H1 (cell line): ENCODE data around the gene ARMC9.

Experiments
- CREB1 ChIP-seq: IDR thresholded peaks from 2 replicates; pipeline ENCODE4 v1.6.1; 2012; ENCODE audit warnings: inconsistent platforms
- CTBP2 ChIP-seq: IDR thresholded peaks from 2 replicates; pipeline ENCODE4 v1.7.0; 2011; ENCODE audit warnings: borderline replicate concordance, mild to moderate bottlenecking, moderate library complexity, mixed read lengths, low read length; ENCODE audit not compliant: insufficient read depth, insufficient read length
- EZH2 ChIP-seq: fragments of 200-600 bp; sonication (generic); IDR thresholded peaks from 2 replicates; pipeline ENCODE4 v1.7.1; 2012; ENCODE audit warnings: low read depth, mild to moderate bottlenecking, moderate library complexity, low read length, inconsistent platforms; ENCODE audit not compliant: severe bottlenecking
- POLR2A ChIP-seq, 2 experiments: IDR thresholded peaks; 1 replicate in 1 of 2; 2 replicates in 1 of 2; pipeline ENCODE4 v1.6.1; 2011; ENCODE audit warnings: low read depth in 2 of 2, low read length in 2 of 2, mild to moderate bottlenecking in 2 of 2; ENCODE audit errors: control extremely low read depth in 1 of 2
- POLR2AphosphoS5 ChIP-seq: IDR thresholded peaks from 2 replicates; pipeline ENCODE4 v1.6.1; 2011; ENCODE audit warnings: low read depth, low read length
- TF ChIP-seq, protein P1 (sequence below), 3 experiments: IDR thresholded peaks; 1 replicate in 2 of 3; 2 replicates in 1 of 3; pipeline versions ENCODE4 v1.5.1 to v1.6.1; 2011; ENCODE audit warnings: low read length in 3 of 3, mild to moderate bottlenecking in 3 of 3, inconsistent platforms in 2 of 3, low read depth in 1 of 3, moderate library complexity in 1 of 3; ENCODE audit not compliant: insufficient read depth in 1 of 3; ENCODE audit errors: control extremely low read depth in 1 of 3
- TF ChIP-seq, protein P2 (sequence below): IDR thresholded peaks from 2 replicates; pipeline ENCODE4 v1.6.1; 2011; ENCODE audit warnings: low read length, improper control_type of control experiment
- TF ChIP-seq, protein P3 (sequence below): IDR thresholded peaks from 2 replicates; pipeline ENCODE4 v1.6.1; 2012; ENCODE audit warnings: inconsistent platforms

DNA sequence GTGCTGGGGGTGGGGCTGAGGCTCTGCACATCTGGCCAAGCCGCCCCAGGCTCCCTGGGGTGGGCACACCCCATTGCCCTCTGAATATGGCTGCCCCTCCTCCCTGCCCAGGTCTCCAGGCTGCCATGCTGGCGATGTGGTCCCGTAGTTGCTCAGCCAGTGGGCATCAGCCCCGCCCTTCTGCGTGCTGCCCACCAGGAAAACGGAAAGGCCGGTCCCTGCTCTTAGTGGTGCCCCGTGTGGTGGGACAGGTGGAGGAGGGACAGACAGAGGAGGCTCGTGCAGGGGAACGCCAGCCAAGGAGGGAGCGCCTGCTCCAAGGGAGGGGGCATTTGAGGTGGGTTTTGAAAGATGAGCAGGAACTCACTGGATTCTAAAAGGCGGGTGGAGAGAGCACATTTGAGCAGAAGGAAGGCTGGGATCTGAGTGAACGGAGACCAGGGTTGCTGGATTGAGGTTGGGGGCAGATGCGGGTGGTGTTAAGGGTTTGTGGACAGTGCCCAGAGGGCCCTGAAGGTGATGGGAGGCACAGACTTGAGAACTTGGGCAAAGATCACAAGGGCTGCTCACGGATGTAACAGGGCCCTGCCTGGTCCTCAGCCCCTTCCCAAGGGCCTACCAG lies 190.4 kb downstream of the ARMC9 start:
- TF ChIP-seq, protein P1, sequence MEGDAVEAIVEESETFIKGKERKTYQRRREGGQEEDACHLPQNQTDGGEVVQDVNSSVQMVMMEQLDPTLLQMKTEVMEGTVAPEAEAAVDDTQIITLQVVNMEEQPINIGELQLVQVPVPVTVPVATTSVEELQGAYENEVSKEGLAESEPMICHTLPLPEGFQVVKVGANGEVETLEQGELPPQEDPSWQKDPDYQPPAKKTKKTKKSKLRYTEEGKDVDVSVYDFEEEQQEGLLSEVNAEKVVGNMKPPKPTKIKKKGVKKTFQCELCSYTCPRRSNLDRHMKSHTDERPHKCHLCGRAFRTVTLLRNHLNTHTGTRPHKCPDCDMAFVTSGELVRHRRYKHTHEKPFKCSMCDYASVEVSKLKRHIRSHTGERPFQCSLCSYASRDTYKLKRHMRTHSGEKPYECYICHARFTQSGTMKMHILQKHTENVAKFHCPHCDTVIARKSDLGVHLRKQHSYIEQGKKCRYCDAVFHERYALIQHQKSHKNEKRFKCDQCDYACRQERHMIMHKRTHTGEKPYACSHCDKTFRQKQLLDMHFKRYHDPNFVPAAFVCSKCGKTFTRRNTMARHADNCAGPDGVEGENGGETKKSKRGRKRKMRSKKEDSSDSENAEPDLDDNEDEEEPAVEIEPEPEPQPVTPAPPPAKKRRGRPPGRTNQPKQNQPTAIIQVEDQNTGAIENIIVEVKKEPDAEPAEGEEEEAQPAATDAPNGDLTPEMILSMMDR (IDR thresholded peaks at IDR 0.05; ENCODE audit: control extremely low read depth in 1 of 3, insufficient read depth in 1 of 3, low read depth in 1 of 3, low read length in 3 of 3) = no peak
- TF ChIP-seq EZH2 = no peak
- TF ChIP-seq CREB1 = no peak
- no peak for TF ChIP-seq POLR2AphosphoS5
- TF ChIP-seq POLR2A (IDR thresholded peaks at IDR 0.05; ENCODE audit: control extremely low read depth in 1 of 2, low read depth in 2 of 2, low read length in 2 of 2) = no peak
- no peak for TF ChIP-seq CTBP2
- TF ChIP-seq, protein P2, sequence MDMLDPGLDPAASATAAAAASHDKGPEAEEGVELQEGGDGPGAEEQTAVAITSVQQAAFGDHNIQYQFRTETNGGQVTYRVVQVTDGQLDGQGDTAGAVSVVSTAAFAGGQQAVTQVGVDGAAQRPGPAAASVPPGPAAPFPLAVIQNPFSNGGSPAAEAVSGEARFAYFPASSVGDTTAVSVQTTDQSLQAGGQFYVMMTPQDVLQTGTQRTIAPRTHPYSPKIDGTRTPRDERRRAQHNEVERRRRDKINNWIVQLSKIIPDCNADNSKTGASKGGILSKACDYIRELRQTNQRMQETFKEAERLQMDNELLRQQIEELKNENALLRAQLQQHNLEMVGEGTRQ = no peak
- TF ChIP-seq, protein P3, sequence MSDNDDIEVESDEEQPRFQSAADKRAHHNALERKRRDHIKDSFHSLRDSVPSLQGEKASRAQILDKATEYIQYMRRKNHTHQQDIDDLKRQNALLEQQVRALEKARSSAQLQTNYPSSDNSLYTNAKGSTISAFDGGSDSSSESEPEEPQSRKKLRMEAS = no peak
